Measurements from ENCODE around the gene FCER2. TPM values are rescaled to one million over a fixed set of nuclear protein-coding genes. Genes with fewer than 3 reads are reported as not detected.

FCER2 gene
- total RNA-seq, 1 donor from 2014 or later, result 0.46 TPM

DNA sequence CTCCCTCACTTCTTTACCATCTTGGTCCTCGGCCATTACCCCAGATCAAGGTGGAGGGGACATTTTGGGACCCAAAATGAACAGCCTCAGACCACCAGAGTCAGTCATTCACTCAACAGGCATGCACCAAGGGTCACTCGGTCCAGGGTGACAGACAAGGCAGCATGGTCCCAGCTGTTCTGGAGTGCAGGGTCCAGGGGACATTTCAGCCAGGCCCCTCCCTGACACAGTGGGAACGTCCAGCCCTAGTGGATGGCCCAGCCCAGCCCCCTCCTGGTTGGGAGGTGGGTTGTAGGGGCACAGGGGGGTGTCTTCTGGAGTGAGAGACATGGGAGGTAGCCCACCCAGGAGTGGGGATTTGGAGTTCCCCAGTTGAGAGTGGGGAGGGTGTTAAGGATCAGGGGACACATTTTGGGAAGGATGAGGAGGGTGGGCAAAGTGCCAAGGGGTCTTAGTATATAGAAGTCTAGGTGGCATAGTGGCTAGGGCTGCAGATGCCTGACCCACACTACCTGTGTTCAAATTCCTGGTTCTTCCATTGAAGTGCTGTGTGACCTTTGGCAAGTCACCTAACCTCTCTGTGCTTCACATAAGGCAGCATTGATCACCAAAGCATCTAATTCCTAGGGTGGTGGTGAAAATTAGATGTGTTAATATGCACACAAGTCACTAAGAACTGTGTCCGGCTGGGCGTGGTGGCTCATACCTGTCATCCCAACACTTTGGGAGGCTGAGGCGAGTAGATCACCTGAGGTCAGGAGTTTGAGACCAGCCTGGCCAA is 2.5 kb upstream of the FCER2 start:
- intact Hi-C loops (cut with micrococcal nuclease), result no loop called here
- no peak overlapping the region for H3K27ac Mint-ChIP-seq
- peaks cover 23% of the 10 kb centered on the region for H3K4me1 Mint-ChIP-seq (ENCODE audit: low read depth)
- no peak for DNase-seq (ENCODE audit: low spot score)
- no peaks in the 10 kb centered on the region for H3K9me3 Mint-ChIP-seq
- H3K27me3 Mint-ChIP-seq (ENCODE audit: low read depth), result peaks cover 14% of the 10 kb centered on the region
- H3K36me3 Mint-ChIP-seq (ENCODE audit: low read depth), result no peaks in the 10 kb centered on the region
- H3K4me3 Mint-ChIP-seq (ENCODE audit: low read depth), result no peak overlapping the region

DNA sequence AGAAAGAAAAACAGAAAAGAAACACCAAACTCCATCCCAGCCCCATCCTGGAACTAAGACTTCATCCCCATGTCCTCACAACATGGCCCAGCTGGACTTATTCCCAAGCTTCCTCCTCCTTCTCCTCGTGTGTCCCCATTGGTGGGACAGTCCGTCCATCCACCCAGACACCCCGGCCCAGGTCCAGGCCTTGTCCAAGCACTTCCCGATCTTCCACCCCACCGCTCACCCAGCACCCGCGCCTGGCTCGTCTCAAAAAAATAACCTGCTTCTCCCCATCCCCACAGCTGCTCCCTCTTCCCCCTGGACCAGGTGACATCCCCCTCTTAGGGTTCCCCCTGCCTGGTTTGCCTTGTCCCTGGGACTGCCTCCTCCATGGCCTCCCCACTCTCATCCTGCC is 1.4 kb upstream of the FCER2 start:
- Mint-ChIP-seq H3K9me3 (no peaks in the 10 kb centered on the region), H3K4me3 (ENCODE audit: low read depth) (no peak overlapping the region), H3K4me1 (ENCODE audit: low read depth) (peaks cover 29% of the 10 kb centered on the region), H3K27me3 (ENCODE audit: low read depth) (peaks cover 16% of the 10 kb centered on the region), H3K36me3 (ENCODE audit: low read depth) (no peaks in the 10 kb centered on the region), H3K27ac (no peak overlapping the region)
- DNase-seq (ENCODE audit: low spot score), result no peak
- intact Hi-C loops (cut with micrococcal nuclease), result no loop called here

DNA sequence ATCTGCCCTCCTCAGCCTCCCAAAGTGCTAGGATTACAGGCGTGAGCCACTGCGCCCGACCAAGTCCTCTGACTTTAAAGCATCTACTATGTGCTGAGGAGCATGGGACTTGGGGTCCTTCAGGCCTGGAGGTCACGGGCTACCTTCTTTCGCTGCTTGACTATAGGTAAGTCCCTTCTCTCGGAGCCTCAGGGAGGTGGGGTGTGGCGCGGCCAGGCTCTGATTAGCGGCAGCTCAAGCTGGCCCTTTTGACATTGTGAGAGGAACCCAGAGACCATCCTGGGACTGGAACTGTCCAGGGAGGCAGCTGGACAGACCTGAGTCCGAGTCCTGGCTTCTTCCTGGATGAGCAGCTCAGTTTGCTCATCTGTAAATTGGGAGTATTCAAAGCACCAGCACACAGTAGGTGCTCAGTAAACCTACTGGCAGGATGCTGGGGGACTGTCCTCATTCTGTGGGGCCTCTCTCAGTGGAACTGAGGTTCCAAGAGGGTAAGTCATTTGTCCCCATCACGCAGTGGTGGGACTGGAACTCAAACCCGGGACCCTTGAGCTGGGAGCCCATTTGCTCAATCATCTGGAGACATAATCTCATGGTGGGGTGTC is 780 bp downstream of the FCER2 start:
- Mint-ChIP-seq H3K27ac (no peak overlapping the region), H3K4me3 (ENCODE audit: low read depth) (no peak overlapping the region), H3K9me3 (no peaks in the 10 kb centered on the region), H3K27me3 (ENCODE audit: low read depth) (peaks cover 28% of the 10 kb centered on the region), H3K36me3 (ENCODE audit: low read depth) (no peaks in the 10 kb centered on the region), H3K4me1 (ENCODE audit: low read depth) (peaks cover 17% of the 10 kb centered on the region)
- DNase-seq (ENCODE audit: low spot score), result no peak
- intact Hi-C loops (cut with micrococcal nuclease), result no loop called here

DNA sequence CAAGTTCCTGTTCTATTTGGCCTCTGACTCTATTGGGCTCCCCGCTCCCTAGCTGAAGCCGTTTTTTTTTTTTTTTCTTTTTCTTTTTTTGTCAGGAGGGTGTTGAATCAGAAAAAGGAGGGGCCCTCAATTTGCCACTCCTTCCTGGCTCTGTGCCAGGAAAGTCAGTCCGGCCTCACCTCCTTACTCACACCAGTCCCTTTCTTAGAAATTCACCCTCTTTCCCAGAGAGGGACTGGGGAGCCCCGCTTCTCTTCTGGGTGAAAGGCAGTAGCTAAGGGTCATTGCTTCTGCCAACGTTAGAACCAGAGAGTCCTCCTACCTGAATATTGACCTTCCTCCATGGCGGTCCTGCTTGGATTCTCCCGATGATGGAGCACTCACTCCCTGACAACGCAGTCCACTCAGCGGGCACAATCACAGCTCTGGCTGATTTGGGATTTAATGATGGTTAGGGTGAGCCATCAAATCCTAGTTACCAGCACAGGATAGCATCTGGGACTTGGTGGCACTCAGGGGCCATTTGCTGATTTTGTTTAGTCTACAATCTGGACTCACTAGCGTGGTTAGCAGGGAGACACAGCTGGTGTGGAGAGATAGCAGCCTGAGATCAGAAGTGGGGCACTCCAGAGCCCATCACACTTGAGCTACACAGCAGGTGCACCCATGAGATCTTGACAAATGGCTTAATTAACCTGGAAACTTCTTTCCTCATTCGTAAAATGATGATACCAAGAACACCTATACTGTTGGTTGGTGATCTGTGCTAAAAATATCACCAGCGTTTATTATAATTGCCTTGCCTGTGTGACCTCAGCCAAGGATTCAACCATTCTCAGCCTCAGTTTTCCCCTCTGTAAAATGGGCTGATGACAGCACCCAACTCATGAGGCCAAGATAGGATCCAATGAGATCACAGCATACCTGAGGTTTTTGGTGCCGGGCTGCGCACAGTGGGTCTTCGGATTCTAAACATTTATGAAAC is 2.2 kb downstream of the FCER2 start:
- Mint-ChIP-seq H3K4me1 (ENCODE audit: low read depth) (peaks cover 10% of the 10 kb centered on the region), H3K27ac (peak overlapping the region; percentile 40), H3K9me3 (no peaks in the 10 kb centered on the region), H3K27me3 (ENCODE audit: low read depth) (peaks cover 30% of the 10 kb centered on the region), H3K4me3 (ENCODE audit: low read depth) (no peak overlapping the region), H3K36me3 (ENCODE audit: low read depth) (no peaks in the 10 kb centered on the region)
- intact Hi-C loops (cut with micrococcal nuclease), result no loop called here
- no peak for DNase-seq (ENCODE audit: low spot score)

DNA sequence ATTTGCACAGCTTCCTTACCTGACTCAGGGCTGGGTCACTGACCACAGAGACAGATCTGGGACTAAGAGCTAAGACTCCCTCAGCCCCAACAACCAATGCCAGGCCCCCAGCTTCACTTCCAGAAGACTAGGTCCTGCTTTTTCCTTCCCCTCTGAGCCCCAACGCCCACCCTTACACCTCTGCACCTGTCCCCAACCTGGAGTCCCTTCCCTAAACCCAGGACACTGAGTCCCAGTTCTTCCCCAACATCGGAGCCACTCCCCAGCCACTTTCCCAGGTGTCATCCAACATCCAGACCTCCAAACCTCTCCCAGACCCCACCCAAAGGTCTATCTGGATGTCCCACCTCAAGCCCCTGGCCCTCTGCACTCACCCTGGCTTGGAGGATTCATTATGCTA is 2.9 kb downstream of the FCER2 start:
- H3K4me1 Mint-ChIP-seq (ENCODE audit: low read depth), result peaks cover 10% of the 10 kb centered on the region
- no peaks in the 10 kb centered on the region for H3K9me3 Mint-ChIP-seq
- H3K4me3 Mint-ChIP-seq (ENCODE audit: low read depth), result no peak overlapping the region
- peaks cover 30% of the 10 kb centered on the region for H3K27me3 Mint-ChIP-seq (ENCODE audit: low read depth)
- H3K36me3 Mint-ChIP-seq (ENCODE audit: low read depth), result no peaks in the 10 kb centered on the region
- no peak overlapping the region for H3K27ac Mint-ChIP-seq
- no peak for DNase-seq (ENCODE audit: low spot score)
- intact Hi-C loops (cut with micrococcal nuclease), result no loop called here

DNA sequence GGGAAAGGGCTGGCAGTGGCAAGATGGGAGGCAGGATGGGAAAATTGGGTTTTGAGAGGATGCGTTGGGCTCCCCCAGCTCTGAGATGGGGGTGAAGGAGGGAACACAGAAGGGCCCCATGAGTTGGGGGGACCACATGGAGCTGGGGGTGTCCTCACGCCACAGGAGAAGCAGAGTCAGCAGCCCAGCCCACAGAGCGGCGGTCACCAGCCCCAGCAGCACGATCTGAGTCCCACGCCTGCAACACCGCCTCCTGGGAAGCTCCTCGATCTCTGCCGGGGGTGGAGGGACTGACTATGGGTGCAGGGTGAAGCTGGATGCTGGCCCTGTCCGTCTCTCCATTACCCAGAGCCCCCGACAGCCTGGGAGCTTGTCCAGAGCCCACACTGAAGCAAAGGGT is 3.3 kb downstream of the FCER2 start:
- no peak for DNase-seq (ENCODE audit: low spot score)
- Mint-ChIP-seq H3K4me1 (ENCODE audit: low read depth) (peaks cover 10% of the 10 kb centered on the region), H3K27ac (no peak overlapping the region), H3K9me3 (no peaks in the 10 kb centered on the region), H3K36me3 (ENCODE audit: low read depth) (no peaks in the 10 kb centered on the region), H3K27me3 (ENCODE audit: low read depth) (peaks cover 26% of the 10 kb centered on the region), H3K4me3 (ENCODE audit: low read depth) (no peak overlapping the region)
- intact Hi-C loops (cut with micrococcal nuclease), result no loop called here

DNA sequence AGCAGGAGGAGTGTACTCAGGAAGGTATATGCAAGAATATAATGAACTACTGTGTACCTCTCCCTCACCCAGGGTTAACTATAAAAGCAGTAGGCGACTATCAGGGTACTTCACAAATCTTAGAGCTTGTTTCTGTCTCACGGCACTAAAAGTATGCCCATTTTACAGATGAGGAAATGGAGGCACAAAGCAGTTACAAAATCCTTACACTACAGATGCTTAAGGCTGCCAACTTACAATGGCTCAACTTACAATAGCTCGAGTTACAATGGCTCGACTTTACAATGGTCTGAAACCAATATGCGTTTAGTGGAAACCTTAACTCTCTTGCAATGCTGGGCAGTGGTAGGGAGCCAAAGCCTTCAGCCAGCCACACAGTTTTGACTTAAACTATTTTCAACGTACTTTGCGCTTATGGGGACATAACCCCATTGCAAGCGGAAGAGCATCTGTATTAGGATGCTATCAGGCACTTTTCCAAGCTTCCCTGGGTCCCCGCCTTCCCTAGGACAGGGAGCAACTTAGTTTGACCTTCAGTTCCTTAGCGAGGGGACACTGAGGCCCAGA is 4.1 kb downstream of the FCER2 start:
- no peaks in the 10 kb centered on the region for H3K9me3 Mint-ChIP-seq
- no peak overlapping the region for H3K4me3 Mint-ChIP-seq (ENCODE audit: low read depth)
- H3K27ac Mint-ChIP-seq, result no peak overlapping the region
- H3K4me1 Mint-ChIP-seq (ENCODE audit: low read depth), result peaks cover 10% of the 10 kb centered on the region
- H3K27me3 Mint-ChIP-seq (ENCODE audit: low read depth), result peaks cover 24% of the 10 kb centered on the region
- H3K36me3 Mint-ChIP-seq (ENCODE audit: low read depth), result no peaks in the 10 kb centered on the region
- DNase-seq (ENCODE audit: low spot score), result no peak
- intact Hi-C loops (cut with micrococcal nuclease), result no loop called here

DNA sequence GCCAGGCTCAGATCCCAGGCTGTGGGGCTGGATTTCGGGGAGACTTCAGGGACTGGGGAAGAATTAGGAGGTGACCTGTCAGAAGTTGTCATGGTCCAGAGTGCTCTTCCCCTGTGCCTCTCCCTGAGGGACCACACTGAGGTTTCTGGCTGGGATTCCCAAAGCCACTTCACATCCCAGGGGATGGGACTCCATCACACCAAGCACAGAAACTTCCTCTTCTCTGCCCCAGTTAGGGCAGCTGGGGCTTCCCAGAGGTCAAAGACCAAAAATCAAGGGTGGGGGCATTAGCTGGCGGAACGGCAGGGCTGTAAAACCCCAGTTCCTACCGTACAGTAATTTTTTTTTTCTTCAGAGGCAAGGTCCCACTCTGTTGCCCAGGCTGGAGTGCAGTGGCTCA is 7.4 kb downstream of the FCER2 start:
- peaks cover 6% of the 10 kb centered on the region for H3K4me1 Mint-ChIP-seq (ENCODE audit: low read depth)
- H3K4me3 Mint-ChIP-seq (ENCODE audit: low read depth), result no peak overlapping the region
- no peaks in the 10 kb centered on the region for H3K36me3 Mint-ChIP-seq (ENCODE audit: low read depth)
- H3K27ac Mint-ChIP-seq, result no peak overlapping the region
- intact Hi-C loops (cut with micrococcal nuclease), result no loop called here
- no peak for DNase-seq (ENCODE audit: low spot score)
- no peaks in the 10 kb centered on the region for H3K9me3 Mint-ChIP-seq
- H3K27me3 Mint-ChIP-seq (ENCODE audit: low read depth), result peaks cover 18% of the 10 kb centered on the region

DNA sequence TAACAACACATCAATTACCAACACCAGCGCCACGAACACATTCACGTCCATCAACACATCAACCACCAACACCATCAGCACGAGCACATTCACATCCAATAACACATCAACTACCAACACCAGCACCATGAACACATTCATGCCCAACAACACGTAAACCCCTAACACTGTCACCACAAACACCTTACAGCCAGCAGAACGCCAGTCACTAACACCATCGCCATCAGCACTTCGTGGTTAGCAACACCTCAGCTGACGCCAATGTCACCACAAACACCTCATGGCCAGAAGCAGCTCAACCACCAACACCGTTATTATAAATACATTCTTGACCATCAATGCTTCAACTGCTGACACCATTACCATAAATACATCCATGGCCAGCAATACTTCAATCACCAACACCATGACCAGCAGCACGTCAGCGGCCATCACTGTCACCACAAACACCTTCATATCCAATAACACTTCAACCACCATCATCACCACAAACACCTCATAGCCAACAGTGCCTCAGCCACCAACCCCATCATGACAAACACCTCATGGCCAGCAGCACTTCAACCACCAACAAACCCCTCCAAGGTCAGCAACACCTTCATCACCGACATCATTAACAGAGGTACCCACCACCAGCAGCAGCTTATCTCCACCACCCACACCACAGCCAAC is 9.4 kb downstream of the FCER2 start:
- no peak for DNase-seq (ENCODE audit: low spot score)
- intact Hi-C loops (cut with micrococcal nuclease), result no loop called here
- H3K4me1 Mint-ChIP-seq (ENCODE audit: low read depth), result no peaks in the 10 kb centered on the region
- no peaks in the 10 kb centered on the region for H3K9me3 Mint-ChIP-seq
- peaks cover 11% of the 10 kb centered on the region for H3K27me3 Mint-ChIP-seq (ENCODE audit: low read depth)
- no peaks in the 10 kb centered on the region for H3K36me3 Mint-ChIP-seq (ENCODE audit: low read depth)
- H3K4me3 Mint-ChIP-seq (ENCODE audit: low read depth), result no peak overlapping the region
- no peak overlapping the region for H3K27ac Mint-ChIP-seq

DNA sequence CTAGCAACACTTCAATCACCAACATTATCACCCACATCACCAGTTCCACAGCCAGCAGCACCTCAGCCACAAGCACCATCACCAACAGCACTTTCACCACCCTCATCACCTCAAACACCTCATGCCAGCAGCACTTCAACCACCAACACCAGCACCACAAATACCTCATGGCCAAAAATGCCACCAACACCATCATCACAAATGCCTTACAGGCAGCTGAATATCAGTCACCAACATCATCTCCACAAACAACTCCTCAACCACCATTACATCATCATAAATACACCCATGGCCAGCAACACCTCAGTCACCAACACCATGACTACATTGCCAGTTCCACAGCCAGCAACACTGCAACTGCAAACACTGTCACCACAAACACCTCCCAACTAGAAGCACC is 10.4 kb downstream of the FCER2 start:
- no peak for DNase-seq (ENCODE audit: low spot score)
- Mint-ChIP-seq H3K27me3 (ENCODE audit: low read depth) (peaks cover 4% of the 10 kb centered on the region), H3K4me3 (ENCODE audit: low read depth) (no peak overlapping the region), H3K36me3 (ENCODE audit: low read depth) (no peaks in the 10 kb centered on the region), H3K9me3 (no peaks in the 10 kb centered on the region), H3K4me1 (ENCODE audit: low read depth) (no peaks in the 10 kb centered on the region), H3K27ac (no peak overlapping the region)
- intact Hi-C loops (cut with micrococcal nuclease), result no loop called here

DNA sequence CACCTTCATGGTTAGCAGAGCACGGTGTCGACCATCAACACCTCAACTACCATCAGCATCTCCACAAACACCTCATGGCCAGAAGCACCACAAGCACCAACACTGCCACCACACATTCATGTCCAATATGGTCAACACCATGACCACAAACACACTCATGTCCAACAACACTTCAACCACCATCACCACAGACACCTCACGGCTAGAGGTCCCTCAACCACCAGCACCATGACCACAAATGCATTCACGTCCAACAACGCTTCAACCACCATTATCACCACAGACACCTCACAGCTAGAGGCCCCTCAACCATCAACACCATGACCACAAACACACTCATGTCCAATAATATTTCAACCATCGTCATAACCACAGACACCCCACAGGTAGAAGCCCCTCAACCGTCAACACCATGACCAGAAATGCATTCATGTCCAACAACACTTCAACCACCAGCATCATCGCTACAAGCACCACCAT is 11.1 kb downstream of the FCER2 start:
- intact Hi-C loops (cut with micrococcal nuclease), result no loop called here
- peaks cover 2% of the 10 kb centered on the region for H3K27me3 Mint-ChIP-seq (ENCODE audit: low read depth)
- H3K36me3 Mint-ChIP-seq (ENCODE audit: low read depth), result no peaks in the 10 kb centered on the region
- H3K9me3 Mint-ChIP-seq, result no peaks in the 10 kb centered on the region
- H3K27ac Mint-ChIP-seq, result no peak overlapping the region
- H3K4me1 Mint-ChIP-seq (ENCODE audit: low read depth), result no peaks in the 10 kb centered on the region
- DNase-seq (ENCODE audit: low spot score), result no peak
- no peak overlapping the region for H3K4me3 Mint-ChIP-seq (ENCODE audit: low read depth)

DNA sequence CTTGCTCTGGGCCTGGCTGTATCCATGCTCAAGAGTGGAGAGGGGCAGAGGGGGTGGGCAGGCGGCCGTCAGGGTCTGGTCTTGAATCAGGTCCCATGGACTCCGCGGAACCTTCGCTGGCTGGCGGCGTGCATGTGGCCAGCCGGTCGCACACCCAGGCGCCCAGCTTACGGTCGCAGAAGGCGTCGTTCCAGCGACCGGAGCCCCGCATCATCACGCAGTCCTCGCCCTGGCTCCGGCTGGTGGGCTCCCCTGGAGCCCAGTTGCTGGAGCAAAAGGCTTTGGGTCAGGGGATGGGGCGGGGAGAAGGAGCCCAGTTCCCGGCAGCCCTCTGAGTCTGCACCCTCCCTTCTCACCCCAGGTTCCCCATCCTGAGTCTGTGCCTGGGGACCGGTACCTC is 12.8 kb downstream of the FCER2 start:
- H3K4me3 Mint-ChIP-seq (ENCODE audit: low read depth), result no peak overlapping the region

More for the DNA sequence above, 12.8 kb downstream of the FCER2 start:
- Mint-ChIP-seq H3K9me3 (no peaks in the 10 kb centered on the region), H3K27me3 (ENCODE audit: low read depth) (no peaks in the 10 kb centered on the region), H3K36me3 (ENCODE audit: low read depth) (peaks cover 4% of the 10 kb centered on the region), H3K27ac (no peak overlapping the region), H3K4me1 (ENCODE audit: low read depth) (no peaks in the 10 kb centered on the region)
- intact Hi-C loops (cut with micrococcal nuclease), result no loop called here
- no peak for DNase-seq (ENCODE audit: low spot score)

All from activated T-helper 2 cell treated with anti-CD3 and anti-CD28 coated beads, Interferon-gamma antibody, Interleukin-2, Interleukin-4, amounts not matched to agents 10 μg/mL and 5 μg/mL and 100 μg/mL, durations not matched to agents 14 hours and 24 hours and 36 hours (primary cell).